ENCODE data around the gene FGF18.
"Not testable (repeated sequence)": the region's sequence is repeated elsewhere in the genome, so short reads cannot be mapped to it uniquely, and the experiment has no call there.

Gene FGF18, protein sequence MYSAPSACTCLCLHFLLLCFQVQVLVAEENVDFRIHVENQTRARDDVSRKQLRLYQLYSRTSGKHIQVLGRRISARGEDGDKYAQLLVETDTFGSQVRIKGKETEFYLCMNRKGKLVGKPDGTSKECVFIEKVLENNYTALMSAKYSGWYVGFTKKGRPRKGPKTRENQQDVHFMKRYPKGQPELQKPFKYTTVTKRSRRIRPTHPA

GRCh38 chr5:171418982-171419687 is at the start of gene FGF18:
TSS of gene FGF18 (plus strand) at chr5:171419647. CDS start at chr5:171420200, 553 bp downstream.
- DNase-seq (ENCODE audit: low read depth in 2 of 3, low spot score in 1 of 3) = peak in 2 of 3 donors; percentile 19 to 31

DNA sequence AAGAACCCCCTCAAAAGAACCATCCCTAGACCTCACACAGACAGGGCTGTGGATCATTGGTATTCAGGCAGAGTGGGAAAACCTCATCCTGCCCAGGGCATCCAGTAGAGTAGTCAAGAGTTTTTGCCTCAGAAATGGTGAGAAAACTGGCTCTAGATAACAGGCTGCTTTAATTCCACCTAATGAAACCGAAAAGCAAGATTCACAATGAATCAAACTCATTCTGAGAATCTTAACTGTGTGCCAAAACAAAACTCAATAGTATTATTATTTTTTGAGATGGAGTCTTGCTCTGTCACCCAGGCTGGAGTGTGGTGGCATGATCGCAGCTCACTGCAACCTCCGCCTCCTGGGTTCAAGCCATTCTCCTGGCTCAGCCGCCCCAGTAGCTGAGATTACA is 49.5 kb upstream of the FGF18 start:
- no peak for DNase-seq (ENCODE audit: low read depth in 2 of 3, low spot score in 1 of 3)

- DNase-seq (ENCODE audit: low read depth in 2 of 3, low spot score in 1 of 3) = not testable (repeated sequence)
Observed at GRCh38 chr5:171370881-171371280, 48.6 kb upstream of the FGF18 start.

DNA sequence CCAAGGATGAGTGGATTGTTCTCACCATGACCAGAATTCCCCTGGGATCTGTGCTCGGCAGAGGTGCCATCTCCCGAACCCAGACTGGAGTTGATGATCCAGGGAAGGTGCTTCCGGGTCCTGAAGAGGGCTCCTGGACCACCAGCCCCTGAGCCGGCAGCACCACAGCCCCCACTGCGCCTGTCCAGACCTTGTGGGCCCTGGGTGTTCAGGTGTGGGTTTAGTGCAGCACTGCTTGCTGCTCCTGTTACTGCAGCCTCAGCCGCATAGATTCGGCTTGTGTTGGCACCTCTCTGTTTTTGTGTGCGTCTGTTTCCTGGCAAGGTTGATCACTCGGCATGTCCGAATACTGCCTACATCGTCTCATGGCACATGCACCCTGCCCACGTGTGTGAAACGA is 48.1 kb upstream of the FGF18 start:
- no peak for DNase-seq (ENCODE audit: low read depth in 2 of 3, low spot score in 1 of 3)

- no peak for DNase-seq (ENCODE audit: low read depth in 2 of 3, low spot score in 1 of 3)
Observed at GRCh38 chr5:171379961-171380360, 39.5 kb upstream of the FGF18 start.

DNA sequence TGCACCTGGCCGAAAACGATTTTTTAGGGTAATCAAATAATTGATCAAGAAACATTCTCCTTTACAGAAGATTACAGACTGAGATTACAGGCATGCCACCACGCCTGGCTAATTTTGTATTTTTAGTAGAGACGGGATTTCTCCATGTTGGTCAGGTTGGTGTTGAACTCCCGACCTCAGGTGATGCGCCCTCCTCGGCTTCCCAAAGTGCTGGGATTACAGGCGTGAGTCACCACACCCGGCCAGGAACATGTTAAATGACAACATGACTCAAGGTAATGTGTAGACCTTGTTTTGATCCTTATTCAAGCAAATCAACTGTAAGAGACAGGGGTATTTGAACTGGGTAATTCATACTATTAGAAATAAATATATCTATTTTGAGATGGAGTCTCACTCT is 35.0 kb upstream of the FGF18 start:
- not testable (repeated sequence) for DNase-seq (ENCODE audit: low read depth in 2 of 3, low spot score in 1 of 3)

DNA sequence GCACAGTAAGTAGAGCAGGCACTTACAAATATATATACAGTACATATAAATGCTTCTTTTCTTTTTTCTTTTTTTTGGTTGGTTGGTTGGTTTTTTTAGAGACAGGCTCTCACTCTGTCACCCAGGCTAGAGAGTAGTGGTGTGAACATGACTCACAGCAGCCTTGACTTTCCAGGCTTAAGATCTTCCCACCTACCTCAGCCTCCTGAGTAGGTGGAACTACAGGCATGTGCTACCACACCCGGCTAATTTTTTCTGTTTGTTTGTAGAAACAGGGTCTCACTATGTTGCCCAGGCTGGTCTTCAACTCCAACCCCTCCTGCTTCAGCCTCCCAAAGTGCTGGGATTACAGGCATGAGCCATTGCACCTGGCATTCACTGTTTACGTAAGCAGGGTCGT is 34.4 kb upstream of the FGF18 start:
- not testable (repeated sequence) for DNase-seq (ENCODE audit: low read depth in 2 of 3, low spot score in 1 of 3)

- no peak for DNase-seq (ENCODE audit: low read depth in 2 of 3, low spot score in 1 of 3)
Observed at GRCh38 chr5:171386006-171386671, 33.3 kb upstream of the FGF18 start.

DNA sequence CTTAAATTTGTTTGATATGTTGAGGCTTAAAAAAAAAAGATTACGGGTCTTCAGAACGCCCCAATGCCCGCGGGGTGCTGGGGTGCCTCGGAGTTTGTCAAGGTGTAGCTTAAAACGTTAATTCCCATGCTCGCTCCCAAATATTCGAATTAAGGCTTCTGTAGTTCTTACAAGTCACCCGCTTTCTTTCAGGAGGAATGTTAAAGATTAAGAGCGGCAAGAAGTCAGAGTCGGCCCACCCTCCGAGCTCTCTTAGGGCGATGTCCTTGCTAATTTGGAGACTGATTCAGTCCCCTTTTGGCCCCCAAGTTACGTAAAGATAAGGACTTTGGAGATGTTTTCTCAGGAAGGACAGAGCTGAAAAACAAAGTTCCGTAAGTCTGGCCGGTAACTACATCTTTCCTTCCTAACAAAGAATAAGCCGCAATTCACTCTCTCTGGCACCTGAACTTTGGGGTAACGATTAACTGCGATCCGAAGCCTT is 32.5 kb upstream of the FGF18 start:
- DNase-seq (ENCODE audit: low read depth in 2 of 3, low spot score in 1 of 3) = no peak

GRCh38 chr5:171387345-171387969 is 32.0 kb upstream of the FGF18 start, which contains the start of gene NPM1:
TSS of gene NPM1 (plus strand) at chr5:171387849. CDS start at chr5:171387949, 100 bp downstream.
- peak; percentile 95 to 97 (median 97) for DNase-seq (ENCODE audit: low read depth in 2 of 3, low spot score in 1 of 3)

DNA sequence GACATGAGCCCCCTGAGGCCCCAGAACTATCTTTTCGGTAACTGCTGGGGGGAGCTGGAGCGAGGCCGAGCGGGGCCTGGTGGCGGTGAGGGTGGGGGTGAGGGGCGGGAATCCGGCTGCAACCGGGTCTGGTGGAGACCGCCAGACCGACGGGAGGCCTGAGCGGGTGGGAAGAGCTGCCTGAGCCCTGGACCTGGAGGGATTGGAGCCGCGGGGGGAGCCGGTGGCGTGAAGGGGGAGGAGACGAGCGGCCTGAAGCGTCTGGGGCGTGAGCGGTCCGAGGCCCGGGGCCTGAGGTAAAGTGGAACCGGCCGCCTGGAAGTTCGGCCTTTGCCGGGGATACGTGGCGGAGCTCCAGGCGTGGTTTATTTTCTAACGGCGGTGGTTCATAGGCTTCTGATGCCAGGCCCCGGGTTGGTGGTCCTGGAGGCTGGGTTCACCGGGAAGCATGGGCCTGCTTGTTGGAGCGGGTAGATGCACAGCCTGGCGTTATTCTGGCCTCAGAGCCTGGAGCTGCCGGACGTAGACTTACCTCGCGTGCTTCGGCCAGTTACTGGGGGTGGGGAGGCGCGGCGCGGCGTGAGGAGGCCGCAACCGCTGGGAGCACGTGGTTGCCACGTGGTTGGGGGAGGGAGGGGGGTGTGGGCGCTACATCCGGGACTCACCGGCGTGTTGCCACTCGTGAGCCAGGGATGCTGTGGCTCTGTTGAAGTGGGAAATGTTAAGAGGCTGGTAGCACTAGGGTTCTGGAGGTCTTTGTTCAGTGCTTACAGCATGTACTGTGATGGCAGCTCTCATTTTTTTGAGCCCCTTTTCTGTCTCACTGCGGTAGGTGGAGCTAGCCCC is 31.3 kb upstream of the FGF18 start:
- DNase-seq (ENCODE audit: low read depth in 2 of 3, low spot score in 1 of 3) = peak; percentile 73 to 83 (median 74)

GRCh38 chr5:171388816-171389168 is 30.7 kb upstream of the FGF18 start:
- peak in 2 of 3 donors; percentile 25 to 26 for DNase-seq (ENCODE audit: low read depth in 2 of 3, low spot score in 1 of 3)

GRCh38 chr5:171390883-171391677 is 28.4 kb upstream of the FGF18 start:
- DNase-seq (ENCODE audit: low read depth in 2 of 3, low spot score in 1 of 3) = no peak

GRCh38 chr5:171391996-171392577 is 27.4 kb upstream of the FGF18 start:
- DNase-seq (ENCODE audit: low read depth in 2 of 3, low spot score in 1 of 3) = no peak

- DNase-seq (ENCODE audit: low read depth in 2 of 3, low spot score in 1 of 3) = no peak
Observed at GRCh38 chr5:171392585-171393159, 26.8 kb upstream of the FGF18 start.

DNA sequence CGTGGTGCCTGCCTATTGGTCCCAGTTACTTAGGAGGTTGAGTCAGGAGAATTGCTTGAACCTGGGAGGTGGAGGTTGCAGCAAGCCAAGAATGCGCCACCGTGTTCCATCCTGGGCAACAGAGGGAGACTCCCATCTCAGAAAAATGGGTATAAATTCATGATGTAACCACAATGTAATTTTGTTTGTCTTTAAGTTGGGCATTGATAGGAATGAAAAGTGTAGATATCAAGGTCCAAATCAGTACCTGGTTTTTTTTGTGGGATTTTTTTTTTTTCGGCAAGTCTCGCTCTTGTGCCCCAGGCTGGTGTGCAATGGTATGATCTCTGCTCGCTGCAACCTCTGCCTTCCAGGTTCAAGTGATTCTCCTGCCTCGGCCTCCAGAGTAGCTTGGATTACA is 24.4 kb upstream of the FGF18 start:
- no peak for DNase-seq (ENCODE audit: low read depth in 2 of 3, low spot score in 1 of 3)

GRCh38 chr5:171396583-171396982 is 22.9 kb upstream of the FGF18 start:
- not testable (repeated sequence) for DNase-seq (ENCODE audit: low read depth in 2 of 3, low spot score in 1 of 3)

GRCh38 chr5:171397190-171397589 is 22.3 kb upstream of the FGF18 start:
- no peak for DNase-seq (ENCODE audit: low read depth in 2 of 3, low spot score in 1 of 3)

- no peak for DNase-seq (ENCODE audit: low read depth in 2 of 3, low spot score in 1 of 3)
Observed at GRCh38 chr5:171397599-171397998, 21.8 kb upstream of the FGF18 start.
